ENCODE data around the gene TTC7B. TPM values are rescaled to one million over a fixed set of nuclear protein-coding genes. Genes with fewer than 3 reads are reported as not detected.

Gene TTC7B
- total RNA-seq, 1 experiment from 2014 or later = 30.3 TPM

- no peak for DNase-seq (ENCODE audit: low spot score)
- in situ Hi-C loops (cut with HindIII; ENCODE audit: low sequenced_read_pairs) = no loop called here
These were observed 34.9 kb downstream of the TTC7B start for GRCh38 chr14:90781344-90781761.

DNA sequence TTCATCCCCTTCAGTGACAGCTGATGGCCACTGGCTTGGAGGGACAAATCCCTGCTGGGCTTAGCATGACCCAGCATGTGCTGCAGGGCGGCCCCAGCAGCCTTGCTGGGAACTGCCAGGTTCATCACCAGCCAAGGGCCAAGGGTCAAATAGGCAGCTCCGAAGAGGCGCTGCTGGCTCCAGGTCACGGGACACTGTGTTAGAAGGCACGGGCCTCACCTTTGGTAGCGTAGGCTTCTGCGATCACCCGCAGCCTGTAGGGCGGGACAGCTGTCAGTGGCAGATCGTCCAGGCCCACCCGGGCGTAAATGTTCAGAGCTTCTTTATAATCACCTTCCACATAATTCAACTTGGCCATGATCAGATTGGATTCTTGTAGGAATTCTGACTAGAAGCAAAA is 35.7 kb downstream of the TTC7B start:
- peak; percentile 49 for DNase-seq (ENCODE audit: low spot score)
- in situ Hi-C loops (cut with HindIII; ENCODE audit: low sequenced_read_pairs) = no loop called here

DNA sequence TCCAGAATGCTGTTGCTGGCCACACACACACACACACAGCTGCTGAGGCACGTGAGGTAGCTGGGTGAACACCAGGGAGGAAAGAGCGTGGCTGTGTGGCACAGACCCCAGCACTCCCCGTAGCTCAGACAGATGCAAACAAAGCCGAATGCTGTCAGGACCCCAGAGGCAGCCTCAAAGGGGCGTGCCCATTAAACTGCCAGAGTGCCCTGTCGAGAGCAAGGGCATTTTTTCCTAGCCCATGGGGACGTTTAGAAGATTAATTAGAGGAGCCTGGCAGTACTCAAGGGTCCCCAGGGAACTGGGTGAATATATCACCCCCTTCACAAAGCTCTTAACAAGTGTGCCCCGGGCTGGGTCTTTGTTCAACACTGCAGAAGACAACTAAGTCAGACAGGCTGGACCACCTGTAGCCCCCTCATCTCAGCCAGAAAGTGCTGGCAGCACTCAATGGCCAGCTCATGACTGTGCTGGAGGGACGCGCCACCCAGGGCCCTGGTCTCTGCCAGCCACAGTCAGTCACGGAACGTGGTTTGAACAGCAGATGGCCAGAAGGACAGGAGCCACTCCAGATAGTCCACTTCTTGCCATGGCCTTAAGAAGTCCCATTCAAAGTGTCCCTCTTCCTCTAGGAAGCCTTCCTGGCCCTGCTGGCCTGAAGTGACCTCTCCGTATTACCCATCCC is 37.5 kb downstream of the TTC7B start:
- DNase-seq (ENCODE audit: low spot score) = no peak
- in situ Hi-C loops (cut with HindIII; ENCODE audit: low sequenced_read_pairs) = no loop called here

DNA sequence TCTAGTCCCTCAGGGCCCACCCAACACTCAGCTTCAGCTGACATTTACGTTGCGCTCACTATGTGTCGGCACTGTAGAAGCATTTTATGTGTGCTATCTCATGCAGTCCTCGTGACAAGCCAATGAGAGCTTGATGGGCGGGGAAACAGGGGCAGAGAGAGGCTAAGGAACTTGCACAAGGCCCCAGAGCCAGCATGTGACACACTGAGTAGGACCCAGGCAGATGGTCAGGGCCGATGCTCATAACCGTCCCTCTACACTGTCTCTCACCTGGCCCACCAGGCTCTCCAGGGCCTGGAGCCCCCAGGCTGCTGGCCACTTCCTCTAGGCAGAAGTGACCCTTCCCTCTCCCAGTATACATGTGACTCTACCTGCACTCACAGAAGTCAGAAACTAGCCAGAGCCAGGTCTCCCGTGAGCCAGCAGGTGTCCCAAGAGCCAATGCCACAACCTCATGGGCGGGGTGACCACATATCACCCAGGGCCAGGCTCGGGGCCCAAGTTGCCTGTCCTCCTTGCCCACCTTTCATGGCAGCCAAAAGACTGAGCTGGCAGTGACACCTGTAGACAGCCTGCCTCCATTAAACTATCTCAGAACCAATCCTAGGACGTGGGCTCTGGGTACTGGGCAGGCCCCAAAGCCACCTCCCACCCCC is 38.3 kb downstream of the TTC7B start:
- in situ Hi-C loops (cut with HindIII; ENCODE audit: low sequenced_read_pairs) = no loop called here
- DNase-seq (ENCODE audit: low spot score) = no peak

DNA sequence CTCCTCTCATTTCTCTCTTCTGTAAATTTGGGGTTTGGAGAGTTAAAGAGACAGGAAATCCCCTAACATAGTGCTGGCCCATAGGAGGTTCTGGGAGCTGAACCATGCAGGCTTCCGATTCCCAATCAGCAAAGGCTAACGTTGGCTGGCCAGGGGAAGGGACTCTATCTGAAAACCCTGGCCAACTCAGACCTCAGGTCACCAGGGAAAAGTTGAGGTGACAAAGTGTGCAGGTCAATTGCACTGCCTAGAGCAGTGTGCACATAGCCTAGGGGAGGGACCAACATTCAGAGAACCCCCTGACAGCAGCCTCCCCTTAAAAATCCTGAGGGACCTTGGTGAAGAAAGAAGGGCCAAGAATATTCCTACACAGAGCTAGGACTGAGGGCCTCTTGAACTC is 38.9 kb downstream of the TTC7B start:
- in situ Hi-C loops (cut with HindIII; ENCODE audit: low sequenced_read_pairs) = no loop called here
- no peak for DNase-seq (ENCODE audit: low spot score)

GRCh38 chr14:90775441-90775840 is 40.8 kb downstream of the TTC7B start:
- no peak for DNase-seq (ENCODE audit: low spot score)
- in situ Hi-C loops (cut with HindIII; ENCODE audit: low sequenced_read_pairs) = no loop called here

- no peak for DNase-seq (ENCODE audit: low spot score)
- in situ Hi-C loops (cut with HindIII; ENCODE audit: low sequenced_read_pairs) = no loop called here
These were observed 41.9 kb downstream of the TTC7B start for GRCh38 chr14:90774316-90774715.

GRCh38 chr14:90773705-90774104 is 42.5 kb downstream of the TTC7B start:
- no peak for DNase-seq (ENCODE audit: low spot score)

GRCh38 chr14:90773196-90773486 is 43.1 kb downstream of the TTC7B start:
- in situ Hi-C loops (cut with HindIII; ENCODE audit: low sequenced_read_pairs) = no loop called here
- DNase-seq (ENCODE audit: low spot score) = no peak

More at GRCh38 chr14:90773705-90774104, 42.5 kb downstream of the TTC7B start:
- in situ Hi-C loops (cut with HindIII; ENCODE audit: low sequenced_read_pairs) = no loop called here

DNA sequence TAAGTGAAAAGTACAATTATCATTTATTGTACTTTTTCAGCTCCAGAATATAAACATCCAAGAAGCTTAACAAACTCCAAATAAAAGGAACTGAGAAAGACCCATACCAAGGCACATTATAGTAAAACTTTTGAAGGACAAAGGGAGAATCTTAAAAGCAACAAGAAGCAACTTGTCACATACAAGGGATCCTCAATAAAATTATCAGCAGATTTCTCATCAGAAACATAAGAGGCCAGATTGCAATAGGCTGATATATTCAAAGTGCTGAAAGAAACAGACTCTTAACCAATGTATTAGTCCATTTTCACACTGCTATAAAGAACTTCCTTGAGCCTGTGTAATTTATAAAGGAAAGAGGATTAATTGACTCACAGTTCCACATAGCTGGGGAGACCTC is 48.3 kb downstream of the TTC7B start:
- DNase-seq (ENCODE audit: low spot score) = no peak
- in situ Hi-C loops (cut with HindIII; ENCODE audit: low sequenced_read_pairs) = no loop called here

DNA sequence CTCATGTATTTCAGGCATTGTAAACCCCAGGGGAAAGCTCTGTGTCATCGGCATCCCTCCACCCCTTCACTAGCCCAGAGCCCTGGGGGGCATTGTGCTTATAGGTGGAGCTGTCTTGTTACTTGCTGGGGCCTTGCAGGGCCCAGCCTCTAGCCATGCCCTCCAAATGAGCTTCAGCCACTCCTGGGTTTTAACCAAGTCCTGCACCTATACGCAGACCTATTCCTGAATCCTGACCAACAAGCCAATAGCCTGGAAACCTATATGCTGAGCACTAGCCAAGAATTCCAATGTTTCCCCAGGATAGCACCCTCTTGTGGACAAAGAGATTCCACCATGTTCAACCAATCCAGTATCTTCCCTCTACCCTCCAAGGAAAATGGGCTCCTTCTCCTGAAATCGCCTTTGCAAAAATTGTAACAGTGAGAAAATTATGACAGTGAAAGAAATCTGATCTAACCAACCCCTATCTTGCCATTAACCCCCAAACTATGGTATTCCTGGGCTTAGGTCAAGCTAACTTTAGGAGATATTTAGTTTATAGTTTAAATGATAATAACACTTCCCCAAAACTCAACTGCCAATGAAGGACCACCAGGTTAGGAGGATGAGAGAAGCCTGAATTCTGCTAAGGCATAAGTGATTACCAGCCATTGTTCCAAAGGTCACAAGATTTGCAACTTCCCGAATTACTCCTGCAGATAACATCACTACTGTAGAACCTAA is 55.5 kb downstream of the TTC7B start:
- in situ Hi-C loops (cut with HindIII; ENCODE audit: low sequenced_read_pairs) = no loop called here
- peak; percentile 57 for DNase-seq (ENCODE audit: low spot score)

DNA sequence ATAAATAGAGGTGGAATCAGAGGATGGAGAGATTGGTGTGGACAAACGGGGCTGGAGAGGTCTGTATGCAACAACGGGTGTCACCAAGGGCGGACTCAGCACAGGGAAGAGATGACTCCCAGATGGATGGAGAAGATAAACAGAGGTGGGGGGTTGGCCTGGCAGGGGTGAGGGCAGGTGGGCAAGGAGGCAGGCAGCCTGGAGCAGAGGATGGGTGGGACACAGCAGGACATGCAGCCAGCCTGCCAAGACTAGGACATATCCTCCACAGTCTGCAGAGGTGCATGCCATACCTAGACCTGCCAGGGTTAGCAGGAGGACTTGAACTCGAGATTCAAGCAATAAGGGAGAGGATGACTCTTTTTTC is 56.2 kb downstream of the TTC7B start:
- in situ Hi-C loops (cut with HindIII; ENCODE audit: low sequenced_read_pairs) = no loop called here

GRCh38 chr14:90759370-90760077 is 56.7 kb downstream of the TTC7B start:
- in situ Hi-C loops (cut with HindIII; ENCODE audit: low sequenced_read_pairs) = no loop called here
- DNase-seq (ENCODE audit: low spot score) = peak; percentile 27

More for the DNA sequence above, 56.2 kb downstream of the TTC7B start:
- peak; percentile 19 for DNase-seq (ENCODE audit: low spot score)

DNA sequence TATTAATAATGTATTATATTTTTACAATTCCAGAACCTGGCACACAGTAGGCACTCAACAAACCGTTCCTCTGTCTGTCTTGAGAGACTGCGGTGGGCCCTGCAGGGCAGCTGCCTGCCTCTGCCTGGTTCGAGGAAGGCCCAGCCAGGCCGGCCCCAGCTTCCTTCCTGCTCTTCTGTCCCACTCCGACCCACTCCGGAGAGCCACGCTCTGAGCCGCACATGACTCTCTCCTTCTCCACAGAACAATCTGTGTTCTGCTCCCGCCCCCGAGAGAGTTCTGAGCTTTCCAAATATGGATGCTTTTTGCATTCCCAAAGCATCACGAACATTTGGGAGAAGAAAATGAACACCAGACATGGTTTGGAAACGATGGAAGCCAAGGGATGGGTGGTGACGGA is 57.3 kb downstream of the TTC7B start:
- in situ Hi-C loops (cut with HindIII; ENCODE audit: low sequenced_read_pairs) = no loop called here

GRCh38 chr14:90758028-90758889 is 58.0 kb downstream of the TTC7B start:
- in situ Hi-C loops (cut with HindIII; ENCODE audit: low sequenced_read_pairs) = no loop called here
- peak; percentile 87 for DNase-seq (ENCODE audit: low spot score)

More for the DNA sequence above, 57.3 kb downstream of the TTC7B start:
- peak; percentile 60 for DNase-seq (ENCODE audit: low spot score)

GRCh38 chr14:90757452-90757851 is 58.8 kb downstream of the TTC7B start:
- DNase-seq (ENCODE audit: low spot score) = peak; percentile 90
- in situ Hi-C loops (cut with HindIII; ENCODE audit: low sequenced_read_pairs) = no loop called here

- no peak for DNase-seq (ENCODE audit: low spot score)
- in situ Hi-C loops (cut with HindIII; ENCODE audit: low sequenced_read_pairs) = no loop called here
These were observed 59.4 kb downstream of the TTC7B start for GRCh38 chr14:90756755-90757345.

DNA sequence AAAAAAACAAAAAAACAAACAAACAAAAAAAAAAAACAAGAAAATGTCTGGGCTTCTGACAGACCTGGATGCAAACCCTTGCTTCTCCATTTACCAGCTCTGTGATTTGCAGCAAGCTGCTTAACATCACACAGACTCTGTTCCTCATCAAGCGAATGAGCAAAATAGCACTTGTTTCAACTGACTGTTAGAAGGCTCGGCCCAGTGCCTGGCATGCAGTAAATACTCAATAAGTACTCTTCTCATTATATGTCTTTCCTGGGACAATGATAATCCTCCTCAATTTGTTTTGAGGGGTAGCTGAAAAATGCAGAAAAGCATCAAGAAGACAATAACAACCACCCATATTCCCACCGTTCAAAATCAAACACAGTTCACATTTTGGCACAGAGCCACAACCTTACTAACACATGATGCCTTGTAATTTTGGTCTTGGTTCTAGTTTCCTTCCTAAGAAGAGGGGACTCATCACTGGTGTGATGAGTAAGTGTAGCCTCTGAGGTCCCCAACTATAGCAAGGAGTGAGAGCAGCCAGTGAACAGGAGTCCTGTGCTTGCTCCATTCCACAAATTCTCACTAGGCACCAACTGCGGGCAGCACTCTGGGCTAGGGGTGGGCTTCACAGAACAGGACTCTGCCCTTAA is 60.4 kb downstream of the TTC7B start:
- in situ Hi-C loops (cut with HindIII; ENCODE audit: low sequenced_read_pairs) = no loop called here
- peak; percentile 55 for DNase-seq (ENCODE audit: low spot score)
